Measurements from ENCODE around the gene ZDHHC14.

Gene ZDHHC14

GRCh38 chr6:157650261-157650640 is 269.3 kb downstream of the ZDHHC14 start:
- TF ChIP-seq NFIC (IDR thresholded peaks at IDR 0.05): no peak
- TF ChIP-seq CEBPB (IDR thresholded peaks at IDR 0.05): no peak
- TF ChIP-seq, protein P1, sequence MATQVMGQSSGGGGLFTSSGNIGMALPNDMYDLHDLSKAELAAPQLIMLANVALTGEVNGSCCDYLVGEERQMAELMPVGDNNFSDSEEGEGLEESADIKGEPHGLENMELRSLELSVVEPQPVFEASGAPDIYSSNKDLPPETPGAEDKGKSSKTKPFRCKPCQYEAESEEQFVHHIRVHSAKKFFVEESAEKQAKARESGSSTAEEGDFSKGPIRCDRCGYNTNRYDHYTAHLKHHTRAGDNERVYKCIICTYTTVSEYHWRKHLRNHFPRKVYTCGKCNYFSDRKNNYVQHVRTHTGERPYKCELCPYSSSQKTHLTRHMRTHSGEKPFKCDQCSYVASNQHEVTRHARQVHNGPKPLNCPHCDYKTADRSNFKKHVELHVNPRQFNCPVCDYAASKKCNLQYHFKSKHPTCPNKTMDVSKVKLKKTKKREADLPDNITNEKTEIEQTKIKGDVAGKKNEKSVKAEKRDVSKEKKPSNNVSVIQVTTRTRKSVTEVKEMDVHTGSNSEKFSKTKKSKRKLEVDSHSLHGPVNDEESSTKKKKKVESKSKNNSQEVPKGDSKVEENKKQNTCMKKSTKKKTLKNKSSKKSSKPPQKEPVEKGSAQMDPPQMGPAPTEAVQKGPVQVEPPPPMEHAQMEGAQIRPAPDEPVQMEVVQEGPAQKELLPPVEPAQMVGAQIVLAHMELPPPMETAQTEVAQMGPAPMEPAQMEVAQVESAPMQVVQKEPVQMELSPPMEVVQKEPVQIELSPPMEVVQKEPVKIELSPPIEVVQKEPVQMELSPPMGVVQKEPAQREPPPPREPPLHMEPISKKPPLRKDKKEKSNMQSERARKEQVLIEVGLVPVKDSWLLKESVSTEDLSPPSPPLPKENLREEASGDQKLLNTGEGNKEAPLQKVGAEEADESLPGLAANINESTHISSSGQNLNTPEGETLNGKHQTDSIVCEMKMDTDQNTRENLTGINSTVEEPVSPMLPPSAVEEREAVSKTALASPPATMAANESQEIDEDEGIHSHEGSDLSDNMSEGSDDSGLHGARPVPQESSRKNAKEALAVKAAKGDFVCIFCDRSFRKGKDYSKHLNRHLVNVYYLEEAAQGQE (IDR thresholded peaks at IDR 0.05; ENCODE audit: low read depth): no peak
- no peak for TF ChIP-seq EGR1 (IDR thresholded peaks at IDR 0.05)
- no peak for TF ChIP-seq FOXM1 (IDR thresholded peaks at IDR 0.05; ENCODE audit: borderline replicate concordance, low read depth)
- TF ChIP-seq, protein P2, sequence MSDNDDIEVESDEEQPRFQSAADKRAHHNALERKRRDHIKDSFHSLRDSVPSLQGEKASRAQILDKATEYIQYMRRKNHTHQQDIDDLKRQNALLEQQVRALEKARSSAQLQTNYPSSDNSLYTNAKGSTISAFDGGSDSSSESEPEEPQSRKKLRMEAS (IDR thresholded peaks at IDR 0.05): no peak
- no peak for TF ChIP-seq ZBTB7A (IDR thresholded peaks at IDR 0.05; ENCODE audit: low read depth)
- no peak for TF ChIP-seq TAF1 (IDR thresholded peaks at IDR 0.05; ENCODE audit: low read depth)
- no peak for TF ChIP-seq TEAD4 (IDR thresholded peaks at IDR 0.05)
- no peak for TF ChIP-seq USF1 (IDR thresholded peaks at IDR 0.05)
- TF ChIP-seq EP300 (IDR thresholded peaks at IDR 0.05; ENCODE audit: borderline replicate concordance): no peak
- TF ChIP-seq YY1 (IDR thresholded peaks at IDR 0.05; ENCODE audit: low read depth): no peak
- TF ChIP-seq CREB1 (IDR thresholded peaks at IDR 0.05; ENCODE audit: low read depth): no peak
- TF ChIP-seq TCF12 (IDR thresholded peaks at IDR 0.05; ENCODE audit: low read depth): no peak
- TF ChIP-seq RAD21 (IDR thresholded peaks at IDR 0.05; ENCODE audit: low read depth): no peak

GRCh38 chr6:157650801-157651200 is 269.8 kb downstream of the ZDHHC14 start:
- TF ChIP-seq USF1 (IDR thresholded peaks at IDR 0.05) (no peak), YY1 (IDR thresholded peaks at IDR 0.05; ENCODE audit: low read depth) (no peak), TCF12 (IDR thresholded peaks at IDR 0.05; ENCODE audit: low read depth) (no peak), TEAD4 (IDR thresholded peaks at IDR 0.05) (no peak)
- TF ChIP-seq, protein P1 (IDR thresholded peaks at IDR 0.05; ENCODE audit: low read depth): no peak

DNA sequence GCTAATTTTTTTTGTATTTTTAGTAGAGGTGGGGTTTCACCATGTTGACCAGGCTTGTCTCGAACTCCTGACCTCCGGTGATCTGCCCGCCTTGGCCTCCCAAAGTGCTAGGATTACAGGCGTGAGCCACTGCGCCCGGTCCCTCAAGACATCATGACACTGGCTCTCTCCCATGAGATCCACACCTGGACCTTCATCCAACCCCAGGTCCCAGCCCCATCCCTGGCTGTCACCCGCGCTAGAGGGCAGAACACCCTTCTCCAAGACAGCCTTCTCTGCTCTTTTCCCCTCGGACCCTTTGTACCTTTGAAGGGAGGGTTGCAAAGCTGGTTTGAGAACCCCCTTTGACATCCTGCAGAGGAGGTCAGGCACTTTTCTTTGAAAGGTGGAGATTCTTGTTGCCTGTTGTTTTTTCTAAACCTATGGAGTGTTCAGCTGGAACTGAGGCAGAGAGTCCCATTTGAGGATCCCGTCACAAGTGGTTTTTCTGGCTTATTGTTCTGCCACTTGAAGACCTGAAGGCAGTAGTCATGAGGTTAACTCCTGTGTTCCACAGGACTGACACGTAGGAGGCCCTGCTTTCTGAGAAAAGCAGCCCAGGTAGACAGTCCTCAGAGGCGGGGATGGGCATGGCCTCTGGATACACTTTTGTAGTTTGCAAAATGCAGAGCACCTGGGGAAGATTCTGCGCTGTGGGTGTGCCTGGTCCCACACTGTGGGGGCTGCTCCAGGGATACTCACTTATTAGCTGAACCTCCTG is 270.9 kb downstream of the ZDHHC14 start:
- no peak for TF ChIP-seq USF1 (IDR thresholded peaks at IDR 0.05)
- TF ChIP-seq TEAD4 (IDR thresholded peaks at IDR 0.05): no peak
- no peak for TF ChIP-seq NFIC (IDR thresholded peaks at IDR 0.05)
- no peak for TF ChIP-seq CREB1 (IDR thresholded peaks at IDR 0.05; ENCODE audit: low read depth)

- TF ChIP-seq, protein P1 (IDR thresholded peaks at IDR 0.05; ENCODE audit: low read depth): no peak
- TF ChIP-seq YY1 (IDR thresholded peaks at IDR 0.05; ENCODE audit: low read depth): no peak
- no peak for TF ChIP-seq EP300 (IDR thresholded peaks at IDR 0.05; ENCODE audit: borderline replicate concordance)
- no peak for TF ChIP-seq ZBTB7A (IDR thresholded peaks at IDR 0.05; ENCODE audit: low read depth)
- TF ChIP-seq USF1 (IDR thresholded peaks at IDR 0.05): no peak
- no peak for TF ChIP-seq CEBPB (IDR thresholded peaks at IDR 0.05)
- TF ChIP-seq NFIC (IDR thresholded peaks at IDR 0.05): no peak
Observed at GRCh38 chr6:157652601-157653363, 271.8 kb downstream of the ZDHHC14 start.
